Activated CD4-positive, alpha-beta T cell treated with anti-CD3 and anti-CD28 coated beads, Interleukin-2, amount 50 U/mL, for 4 hours (primary cell): ENCODE data around the gene RAB6A.
"Not testable (repeated sequence)": the region's sequence is repeated elsewhere in the genome, so short reads cannot be mapped to it uniquely, and the experiment has no call there.

Source experiments
- DNase-seq, 2 experiments: peaks; one replicate each; pipeline ENCODE4 v3.0.0-alpha.2; 2020

RAB6A gene

GRCh38 chr11:73761403-73761945 lies 600 bp upstream of the RAB6A start:
- DNase-seq: no peak

GRCh38 chr11:73760135-73760678 lies 667 bp downstream of the RAB6A start:
- no peak for DNase-seq

DNA sequence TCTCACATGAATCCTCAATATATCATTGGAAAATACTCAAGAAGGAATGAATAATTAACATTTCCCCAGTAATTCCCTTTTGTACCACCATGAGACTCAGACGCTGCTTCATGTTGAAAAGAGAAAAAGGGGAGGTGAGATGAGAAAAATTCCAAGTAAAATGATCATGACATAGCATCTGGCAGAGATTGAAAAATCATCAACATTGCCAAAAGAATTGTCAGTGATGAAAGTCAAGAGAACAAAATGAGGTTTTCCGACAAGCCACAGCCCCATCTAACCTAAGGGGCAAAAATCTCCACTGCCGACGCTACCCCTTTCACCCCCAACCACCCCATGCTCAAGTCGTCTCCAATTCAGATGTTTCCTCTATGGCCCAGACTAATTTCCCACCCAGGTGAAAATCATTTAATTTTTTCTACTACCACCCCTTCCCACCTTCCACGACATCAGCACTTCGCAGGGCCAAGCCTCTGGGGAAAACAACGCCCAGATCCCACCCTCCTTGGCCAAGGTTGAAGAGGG lies 1.2 kb downstream of the RAB6A start:
- DNase-seq: no peak

GRCh38 chr11:73758451-73758850 lies 2.4 kb downstream of the RAB6A start:
- no peak for DNase-seq

GRCh38 chr11:73757598-73757997 lies 3.3 kb downstream of the RAB6A start:
- no peak for DNase-seq

GRCh38 chr11:73755670-73756069 lies 5.2 kb downstream of the RAB6A start:
- DNase-seq: no peak

DNA sequence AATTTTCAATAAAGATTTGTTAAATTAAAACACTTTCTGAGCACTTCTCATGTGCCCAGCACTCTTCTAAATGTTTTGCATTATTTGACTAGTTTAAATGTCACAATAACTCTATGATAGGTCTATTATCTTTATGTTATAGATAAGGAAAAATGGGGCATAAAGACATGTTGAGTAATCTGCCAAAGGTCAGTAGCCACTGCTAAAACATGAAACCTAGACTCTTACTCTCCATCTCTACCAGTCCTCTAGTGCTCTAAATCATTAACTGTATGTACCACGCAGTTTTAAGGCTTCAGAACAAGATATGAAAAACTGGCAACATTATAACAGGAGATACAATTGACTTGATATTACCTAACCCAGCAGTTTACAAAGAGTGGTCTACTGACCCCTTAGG lies 6.9 kb downstream of the RAB6A start:
- DNase-seq: no peak

- DNase-seq: no peak
Measured at GRCh38 chr11:73752903-73753302, 8.0 kb downstream of the RAB6A start.

DNA sequence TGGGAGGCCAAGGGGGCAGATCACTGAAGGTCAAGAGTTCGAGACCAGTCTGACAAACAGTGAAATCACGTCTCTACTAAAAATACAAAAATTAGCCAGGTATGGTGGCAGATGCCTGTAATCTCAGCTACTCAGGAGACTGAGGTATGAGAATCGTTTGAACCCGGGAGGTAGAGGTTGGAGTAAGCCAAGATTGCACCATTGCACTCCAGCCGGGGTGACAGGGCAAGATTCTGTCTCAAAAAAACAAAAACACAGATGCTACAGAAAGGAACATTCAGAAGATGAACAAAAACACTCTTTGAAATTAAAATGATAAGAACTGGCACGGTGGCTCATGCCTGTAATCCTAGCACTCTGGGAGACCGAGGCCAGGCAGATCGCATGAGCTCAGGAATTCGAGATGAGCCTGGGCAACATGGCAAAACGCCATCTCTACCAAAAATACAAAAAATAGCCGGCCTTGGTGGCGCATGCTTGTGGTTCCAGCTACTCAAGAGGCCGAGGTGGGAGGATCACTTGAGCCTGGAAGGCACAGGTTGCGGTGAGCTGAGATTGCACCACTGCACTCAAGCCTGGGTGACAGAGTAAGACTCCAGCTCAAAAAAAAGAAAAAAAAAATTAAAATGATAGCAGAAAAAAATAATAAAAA lies 8.5 kb downstream of the RAB6A start:
- no peak for DNase-seq

DNA sequence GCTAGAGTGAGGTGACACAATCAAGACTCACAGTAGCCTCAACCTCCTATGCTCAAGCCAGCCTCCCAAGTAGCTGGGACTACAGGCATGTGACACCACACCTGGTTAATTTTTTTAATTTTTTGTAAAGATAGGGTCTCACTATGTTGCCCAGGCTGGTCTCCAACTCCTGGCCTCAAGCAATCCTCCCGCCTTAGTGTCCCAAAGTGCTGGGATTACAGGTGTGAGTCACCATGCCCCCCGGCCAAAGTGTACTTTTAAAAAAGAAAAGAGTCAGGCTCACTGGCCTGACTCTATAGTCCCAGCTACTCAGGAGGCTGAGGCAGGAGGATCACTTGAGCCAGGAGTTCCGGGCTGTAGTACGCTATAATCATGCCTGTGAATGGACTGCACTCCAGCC lies 10.0 kb downstream of the RAB6A start:
- DNase-seq: not testable (repeated sequence)

GRCh38 chr11:73750228-73750627 lies 10.6 kb downstream of the RAB6A start:
- no peak for DNase-seq

GRCh38 chr11:73749118-73749517 lies 11.8 kb downstream of the RAB6A start:
- DNase-seq: no peak

DNA sequence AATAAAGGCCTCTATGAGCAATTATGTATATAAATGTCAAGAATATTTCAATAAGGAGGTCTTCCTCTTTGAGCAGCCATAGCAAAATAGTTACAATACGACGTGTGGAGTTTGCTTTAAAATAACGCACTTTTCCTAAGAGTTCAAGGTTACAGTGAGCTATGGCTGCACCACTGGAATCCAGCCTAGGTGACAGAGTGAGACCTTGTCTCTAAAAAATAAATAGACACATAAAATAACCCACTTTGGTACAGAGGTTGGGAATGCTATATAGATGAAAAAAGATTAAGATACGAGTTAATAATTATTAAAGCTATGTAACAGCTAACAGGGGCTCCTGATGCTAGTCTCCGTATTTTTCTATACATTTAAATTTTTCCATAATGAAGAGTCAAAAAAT lies 12.6 kb downstream of the RAB6A start:
- DNase-seq: no peak

GRCh38 chr11:73747762-73748161 lies 13.1 kb downstream of the RAB6A start:
- no peak for DNase-seq

GRCh38 chr11:73746701-73747100 lies 14.2 kb downstream of the RAB6A start:
- no peak for DNase-seq

DNA sequence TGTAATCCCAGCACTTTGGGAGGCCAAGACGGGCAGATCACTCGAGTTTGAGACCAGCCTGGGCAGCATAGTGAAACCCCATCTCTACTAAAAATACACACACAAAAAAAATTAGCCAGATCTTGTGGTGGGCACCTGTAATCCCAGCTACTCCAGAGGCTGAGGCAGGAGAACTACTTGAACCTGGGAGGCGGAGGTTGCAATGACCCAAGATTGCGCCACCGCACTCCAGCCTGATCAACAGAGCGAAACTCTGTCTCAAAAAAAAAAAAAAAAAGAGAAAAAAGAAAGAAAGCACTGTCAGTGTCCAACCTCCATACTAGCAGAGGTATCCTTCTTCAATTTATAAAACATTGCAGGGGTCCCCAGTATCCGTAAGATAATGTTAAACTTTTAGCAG lies 17.8 kb downstream of the RAB6A start:
- no peak for DNase-seq

GRCh38 chr11:73735959-73736358 lies 24.9 kb downstream of the RAB6A start:
- DNase-seq: not testable (repeated sequence)

GRCh38 chr11:73734993-73735392 lies 25.9 kb downstream of the RAB6A start:
- no peak for DNase-seq

DNA sequence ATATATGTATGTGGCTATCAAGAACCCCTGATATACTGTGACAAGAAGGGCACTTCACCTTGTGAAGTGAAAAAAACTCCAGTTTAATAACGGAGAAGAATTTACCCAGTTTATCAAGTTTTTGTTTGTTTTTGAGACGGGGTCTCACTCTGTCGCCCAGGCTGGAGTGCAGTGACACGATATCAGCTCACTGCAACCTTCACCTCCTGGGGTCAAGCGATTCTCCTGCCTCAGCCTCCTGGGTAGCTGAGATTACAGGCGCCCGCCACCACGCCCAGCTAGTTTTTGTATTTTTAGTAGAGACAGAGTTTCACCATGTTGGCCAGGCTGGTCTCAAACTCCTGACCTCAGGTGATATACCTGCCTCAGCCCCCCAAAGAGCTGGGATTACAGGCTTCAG lies 26.9 kb downstream of the RAB6A start:
- not testable (repeated sequence) for DNase-seq

DNA sequence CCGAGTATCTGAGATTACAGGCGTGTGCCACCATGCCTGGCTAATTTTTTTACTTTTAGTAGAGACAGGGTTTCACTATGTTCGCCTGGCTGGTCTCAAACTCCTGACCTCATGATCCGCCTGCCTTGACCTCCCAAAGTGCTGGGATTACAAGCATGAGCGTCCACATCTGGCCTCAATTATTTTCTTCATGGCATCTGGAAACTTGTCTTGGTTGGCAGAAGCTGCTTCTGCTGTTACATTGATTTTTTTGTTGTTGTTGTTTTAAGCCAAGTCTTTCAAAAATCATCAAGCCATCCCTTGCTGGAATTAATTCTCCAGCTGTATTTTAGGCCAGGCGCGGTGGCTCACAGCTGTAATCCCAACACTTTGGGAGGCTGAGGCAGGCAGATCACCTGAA lies 27.9 kb downstream of the RAB6A start:
- DNase-seq: not testable (repeated sequence)

DNA sequence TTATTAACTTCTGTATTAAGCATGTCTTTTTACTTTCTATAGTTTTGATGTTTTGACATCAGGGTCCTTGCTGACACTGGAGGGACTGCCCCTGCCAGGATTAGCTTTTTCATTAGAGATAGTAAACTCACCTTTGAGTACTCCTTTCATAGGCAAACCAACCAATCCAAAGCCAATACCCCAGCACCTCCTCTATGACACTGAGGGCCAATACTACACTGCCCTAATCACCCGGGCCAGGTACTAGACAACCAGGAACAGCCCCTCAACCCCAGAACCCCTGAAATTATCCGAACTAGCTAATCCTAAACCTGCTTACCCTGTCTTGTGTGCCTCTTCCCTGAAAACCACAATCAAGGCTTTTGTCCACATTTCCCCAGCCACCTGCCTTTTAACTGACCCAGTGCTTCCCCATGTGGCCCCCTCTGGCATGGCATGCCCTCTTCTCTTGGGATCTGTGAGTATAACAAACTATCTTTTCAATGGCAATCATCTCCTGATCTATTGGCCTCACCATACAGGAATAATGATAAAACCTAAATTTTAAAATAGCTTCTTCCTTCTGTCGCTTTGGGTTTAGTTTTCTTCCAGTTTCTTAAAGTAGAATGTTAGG lies 31.2 kb downstream of the RAB6A start:
- no peak for DNase-seq

DNA sequence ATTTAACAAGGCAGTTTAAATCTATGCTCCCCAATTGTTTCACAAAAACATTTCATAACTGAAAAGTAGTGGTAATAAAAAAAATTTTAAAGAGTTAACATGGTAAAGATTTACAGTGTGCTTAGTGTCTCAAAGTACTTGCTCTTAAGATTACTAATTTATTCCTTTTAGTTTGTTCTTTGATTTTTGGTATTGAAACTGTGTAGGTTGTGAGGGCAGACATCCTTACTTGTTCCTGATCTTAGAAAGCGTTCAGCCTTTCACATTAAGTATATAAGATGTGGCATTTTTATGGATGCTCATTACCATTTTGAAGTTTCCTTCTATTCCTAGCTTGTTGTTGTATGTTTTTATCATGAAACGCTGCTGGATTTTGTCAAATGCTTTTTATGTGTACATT lies 32.9 kb downstream of the RAB6A start:
- DNase-seq: no peak

GRCh38 chr11:73726825-73727224 lies 34.0 kb downstream of the RAB6A start:
- DNase-seq: no peak

DNA sequence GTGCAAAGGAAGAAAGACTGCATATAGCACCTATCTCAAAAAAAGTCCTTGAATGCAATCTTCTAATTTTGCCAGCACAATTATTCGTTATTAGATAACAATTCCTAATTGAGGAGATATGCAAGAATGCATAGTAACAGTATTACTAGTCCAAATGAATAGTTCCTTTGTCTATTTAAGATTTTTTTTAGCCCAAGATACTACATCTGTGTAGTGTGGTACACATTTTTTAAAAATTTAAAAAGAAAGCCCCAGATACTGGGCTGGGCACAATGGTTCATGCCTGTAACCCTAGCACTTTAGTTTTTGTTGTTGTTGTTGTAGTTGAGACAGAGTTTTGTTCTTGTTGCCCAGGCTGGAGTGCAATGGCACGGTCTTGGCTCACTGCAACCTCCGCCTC lies 43.7 kb downstream of the RAB6A start:
- no peak for DNase-seq
